RWPE1 (cell line): Measurements from ENCODE around the gene TMEM94.

Experiments
- CTCF ChIA-PET: fragments of 350-600 bp; sonication (Branson Sonifier 250); formaldehyde crosslinking; extraction: SDS; loops from one replicate; lab custom pipeline; 2021; lab: Yijun Ruan, JAX
- POLR2A ChIA-PET: fragments of 400-600 bp; formaldehyde crosslinking; extraction: SDS; loops from one replicate; lab custom pipeline; 2020; ENCODE audit warnings: antibody characterized with exemption; ENCODE audit not compliant: low non-redundant PET; lab: Yijun Ruan, JAX
- DNase-seq: peaks from one replicate; pipeline ENCODE4 v3.0.0; 2012; ENCODE audit warnings: low spot score
- H3K27ac ChIP-seq: fragments of 450-650 bp; 2 replicates; pipeline ENCODE4 v1.5.1; 2017
- TF ChIP-seq, protein P1 (sequence below): fragments of 450-650 bp; conservative IDR thresholded peaks from 2 replicates; pipeline ENCODE4 v1.5.1; 2017; ENCODE audit warnings: low read depth, mild to moderate bottlenecking

The TMEM94 gene

DNA sequence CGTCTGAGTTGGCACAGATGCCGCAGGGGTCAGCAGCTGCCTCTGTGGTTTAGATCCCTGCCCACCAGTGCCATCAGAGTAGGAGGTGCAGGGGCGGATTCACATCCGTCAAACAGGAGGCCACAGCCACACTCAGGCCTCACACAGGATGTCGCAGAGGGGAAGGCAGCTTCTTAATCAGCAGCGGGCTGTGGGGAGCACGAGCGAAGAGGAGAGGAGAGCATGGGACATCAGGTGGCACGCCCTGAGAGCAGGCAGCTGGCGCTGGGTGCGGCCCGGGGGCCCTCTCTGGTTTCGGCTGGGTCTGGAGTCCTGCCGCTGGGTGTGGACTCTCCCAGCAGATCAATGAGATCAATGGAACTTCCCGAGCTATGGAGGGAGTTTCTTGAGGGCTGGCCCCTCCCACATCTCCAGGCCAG lies 78.7 kb downstream of the TMEM94 start:
- CTCF ChIA-PET, result interaction anchor here (0.7 kb wide), 1 partner anchor 33 kb away, joined by 4 read pairs; no protein-coding TSS in a partner anchor
- DNase-seq, result no peak
- H3K27ac ChIP-seq, result no peak overlapping the region
- POLR2A ChIA-PET, result interaction anchor here (0.8 kb wide), 1 partner anchor 19 kb away, joined by 3 read pairs; the partner anchor contains the start of gene TSEN54
- TF ChIP-seq, protein P1, sequence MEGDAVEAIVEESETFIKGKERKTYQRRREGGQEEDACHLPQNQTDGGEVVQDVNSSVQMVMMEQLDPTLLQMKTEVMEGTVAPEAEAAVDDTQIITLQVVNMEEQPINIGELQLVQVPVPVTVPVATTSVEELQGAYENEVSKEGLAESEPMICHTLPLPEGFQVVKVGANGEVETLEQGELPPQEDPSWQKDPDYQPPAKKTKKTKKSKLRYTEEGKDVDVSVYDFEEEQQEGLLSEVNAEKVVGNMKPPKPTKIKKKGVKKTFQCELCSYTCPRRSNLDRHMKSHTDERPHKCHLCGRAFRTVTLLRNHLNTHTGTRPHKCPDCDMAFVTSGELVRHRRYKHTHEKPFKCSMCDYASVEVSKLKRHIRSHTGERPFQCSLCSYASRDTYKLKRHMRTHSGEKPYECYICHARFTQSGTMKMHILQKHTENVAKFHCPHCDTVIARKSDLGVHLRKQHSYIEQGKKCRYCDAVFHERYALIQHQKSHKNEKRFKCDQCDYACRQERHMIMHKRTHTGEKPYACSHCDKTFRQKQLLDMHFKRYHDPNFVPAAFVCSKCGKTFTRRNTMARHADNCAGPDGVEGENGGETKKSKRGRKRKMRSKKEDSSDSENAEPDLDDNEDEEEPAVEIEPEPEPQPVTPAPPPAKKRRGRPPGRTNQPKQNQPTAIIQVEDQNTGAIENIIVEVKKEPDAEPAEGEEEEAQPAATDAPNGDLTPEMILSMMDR, result no peak

DNA sequence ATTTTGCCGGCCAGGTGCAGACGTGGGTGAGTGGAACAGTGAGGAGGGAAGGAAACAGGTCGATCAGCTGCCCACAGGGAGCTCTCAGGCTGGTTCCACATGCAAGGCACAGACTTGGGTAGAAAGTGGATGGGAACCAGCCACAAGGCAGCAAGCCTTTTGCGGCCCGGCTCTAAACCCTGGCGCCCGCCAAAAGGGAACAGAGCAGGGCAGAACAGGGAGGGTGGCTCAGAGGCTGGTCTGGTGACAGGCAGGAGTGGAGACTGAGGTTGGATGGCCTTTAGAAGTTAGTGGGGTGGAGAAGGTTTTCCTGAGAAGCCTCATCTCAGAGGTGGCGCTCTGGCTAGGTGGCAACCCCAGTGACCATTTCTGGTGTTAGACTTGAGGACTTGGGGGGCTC lies 79.4 kb downstream of the TMEM94 start:
- DNase-seq, result no peak
- no peak overlapping the region for H3K27ac ChIP-seq
- TF ChIP-seq, protein P1, result no peak
- POLR2A ChIA-PET, result interaction anchor here (0.8 kb wide), 1 partner anchor 10 kb away, joined by 3 read pairs; the partner anchor contains the start of gene LLGL2
- CTCF ChIA-PET, result interaction anchor here (0.6 to 0.7 kb wide), 2 partner anchors 17 to 32 kb away, joined by 4 read pairs; no protein-coding TSS in a partner anchor

GRCh38 chr17:75536366-75536765 lies 79.9 kb downstream of the TMEM94 start:
- TF ChIP-seq, protein P1, result no peak
- ChIA-PET POLR2A (interaction anchor here (0.6 to 0.8 kb wide), 2 partner anchors 11 kb away, joined by 3 to 5 read pairs; partner anchors contain the start of gene LLGL2), CTCF (no interaction called here)
- DNase-seq, result no peak
- H3K27ac ChIP-seq, result no peak overlapping the region

DNA sequence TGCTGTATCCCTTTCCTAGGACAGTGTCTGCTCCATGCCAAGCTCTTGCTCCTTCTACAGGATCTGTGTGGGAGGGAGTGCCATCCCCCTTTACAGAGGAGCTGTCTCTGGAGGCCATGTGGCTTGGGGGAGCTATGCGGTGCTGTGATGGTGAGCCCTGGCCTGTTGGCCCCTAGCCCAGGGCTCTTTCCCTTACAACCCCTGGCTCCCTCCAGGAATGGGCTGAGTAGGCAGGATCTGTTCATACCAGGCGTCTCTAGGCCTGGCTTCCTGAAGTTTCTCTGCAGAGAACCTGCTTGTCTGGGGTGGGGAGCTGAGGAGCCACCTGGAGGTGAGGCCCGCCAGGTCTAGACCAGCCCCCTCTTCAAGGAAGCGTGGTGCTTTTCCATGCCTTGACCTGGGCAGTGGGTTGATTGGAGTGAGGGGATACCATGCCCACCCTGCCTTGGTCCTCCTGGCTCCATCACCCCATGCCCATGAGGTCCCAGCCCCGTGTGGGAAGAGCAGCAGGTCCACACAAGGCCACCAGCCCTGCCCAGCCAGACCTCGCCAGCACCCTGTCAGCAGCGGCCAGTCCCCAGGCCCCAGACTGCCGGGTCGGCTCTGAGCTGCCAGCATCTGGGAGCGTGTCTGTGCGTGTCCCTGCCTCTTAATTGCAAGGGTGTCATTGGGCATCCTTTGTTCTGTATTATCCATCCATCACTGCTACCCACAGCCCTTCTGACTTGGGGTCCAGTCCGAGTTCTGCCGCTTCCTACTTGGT lies 83.7 kb downstream of the TMEM94 start:
- no peak overlapping the region for H3K27ac ChIP-seq
- ChIA-PET POLR2A (no interaction called here), CTCF (interaction anchor here (0.8 kb wide), 1 partner anchor 59 kb away, joined by 3 read pairs; no protein-coding TSS in a partner anchor)
- TF ChIP-seq, protein P1, result no peak
- DNase-seq, result no peak

DNA sequence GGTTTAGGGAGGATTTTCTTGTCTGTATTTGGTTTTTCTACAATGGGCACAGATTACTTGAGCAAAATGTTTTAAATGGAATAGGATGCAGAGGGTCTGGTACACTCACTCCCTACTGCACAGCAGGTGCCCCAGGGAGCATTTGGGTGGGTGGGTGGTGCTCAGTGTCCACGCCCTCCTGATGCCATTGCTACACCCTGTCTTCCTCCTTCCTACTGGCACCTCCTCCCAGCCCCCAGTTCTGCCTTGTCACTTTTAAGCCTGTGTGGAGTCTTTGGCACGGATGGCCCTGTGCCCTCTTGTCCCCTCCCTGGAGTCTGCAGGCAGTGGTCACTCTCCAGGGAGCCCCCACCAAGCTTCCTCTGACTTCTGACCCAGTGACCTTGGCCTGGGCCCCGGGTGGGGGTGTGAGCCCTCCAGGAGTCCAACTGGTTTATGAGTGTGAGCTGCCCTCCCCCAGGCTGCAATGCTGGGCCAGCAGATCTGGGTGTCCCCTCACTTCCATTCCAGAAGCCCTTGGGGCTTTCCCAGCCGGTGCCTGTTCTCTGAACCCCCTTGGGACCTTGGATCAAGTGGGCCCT lies 84.6 kb downstream of the TMEM94 start:
- H3K27ac ChIP-seq, result no peak overlapping the region
- no peak for DNase-seq
- ChIA-PET CTCF (no interaction called here), POLR2A (no interaction called here)
- TF ChIP-seq, protein P1, result no peak

DNA sequence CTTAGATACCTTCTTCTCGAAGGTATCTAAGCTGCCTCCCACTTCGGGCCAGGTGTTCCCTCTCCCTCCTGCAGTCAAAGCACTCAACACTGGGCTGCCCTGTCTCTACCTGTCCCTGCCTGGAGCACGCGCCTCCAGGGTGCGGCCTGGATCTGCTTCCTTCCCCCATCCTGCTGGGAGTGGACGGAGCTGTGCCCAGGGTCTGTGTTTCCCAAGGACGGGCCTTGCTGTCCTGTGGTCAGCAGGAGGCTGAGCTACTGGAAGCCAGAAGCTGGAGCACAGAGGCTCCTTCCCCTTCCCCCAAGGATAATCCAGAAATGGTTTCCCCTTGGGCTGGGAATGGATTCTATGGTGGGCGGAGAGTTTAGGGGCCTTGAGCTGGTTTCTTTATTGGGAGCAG lies 85.8 kb downstream of the TMEM94 start:
- ChIA-PET CTCF (interaction anchor here (1.2 kb wide), 1 partner anchor 9 kb away, joined by 4 read pairs; no protein-coding TSS in a partner anchor), POLR2A (no interaction called here)
- DNase-seq, result no peak
- no peak overlapping the region for H3K27ac ChIP-seq
- TF ChIP-seq, protein P1, result no peak
